Endodermal cell (in vitro differentiated cells): ENCODE measurements around the gene OPRL1. TPM values are rescaled to one million over a fixed set of nuclear protein-coding genes. Genes with fewer than 3 reads are reported as not detected.
A peak's percentile ranks its signal among the peaks of the same experiment; 100 is the strongest.

Source experiments
- DNase-seq: peaks from one replicate; pipeline ENCODE4 v3.0.0-alpha.2; 2017
- H3K27ac ChIP-seq: 2 replicates; pipeline ENCODE4 v1.5.1; 2013; ENCODE audit warnings: mild to moderate bottlenecking, low read depth, low read length, moderate library complexity
- H3K27me3 ChIP-seq: 2 replicates; pipeline ENCODE4 v1.6.1; 2013; ENCODE audit warnings: mild to moderate bottlenecking, low read length, moderate library complexity; ENCODE audit not compliant: insufficient read depth, control insufficient read depth, poor library complexity, severe bottlenecking
- H3K36me3 ChIP-seq: 2 replicates; pipeline ENCODE4 v1.7.0; 2013; ENCODE audit warnings: mild to moderate bottlenecking, low read length, moderate library complexity; ENCODE audit not compliant: control insufficient read depth, insufficient read depth
- H3K4me1 ChIP-seq: one replicate; pipeline ENCODE4 v1.7.0; 2013; ENCODE audit warnings: low read length; ENCODE audit not compliant: control insufficient read depth, insufficient read depth
- H3K4me3 ChIP-seq: 2 replicates; pipeline ENCODE4 v1.5.1; 2013; ENCODE audit warnings: mild to moderate bottlenecking, low read length, moderate library complexity
- H3K9ac ChIP-seq: 2 replicates; pipeline ENCODE4 v1.6.1; 2013; ENCODE audit warnings: mild to moderate bottlenecking, low read length, moderate library complexity; ENCODE audit not compliant: poor library complexity, severe bottlenecking; ENCODE audit errors: extremely low read depth
- H3K9me3 ChIP-seq: 2 replicates; pipeline ENCODE4 v1.6.1; 2013; ENCODE audit warnings: mild to moderate bottlenecking, low read length, moderate library complexity; ENCODE audit not compliant: control insufficient read depth
- H3K27ac Mint-ChIP-seq: 2 replicates; pipeline ENCODE4 v1.8.0; 2020; ENCODE audit warnings: mixed read lengths
- H3K27me3 Mint-ChIP-seq: 2 replicates; pipeline ENCODE4 v1.8.0; 2021; ENCODE audit warnings: mild to moderate bottlenecking, mixed read lengths; ENCODE audit not compliant: insufficient read depth
- H3K36me3 Mint-ChIP-seq: 2 replicates; pipeline ENCODE4 v1.8.0; 2020; ENCODE audit warnings: low read depth, mixed read lengths
- H3K4me1 Mint-ChIP-seq: 2 replicates; pipeline ENCODE4 v1.8.0; 2020; ENCODE audit warnings: mixed read lengths
- H3K4me3 Mint-ChIP-seq: 2 replicates; pipeline ENCODE4 v1.8.0; 2020; ENCODE audit warnings: mild to moderate bottlenecking, moderate library complexity, mixed read lengths
- H3K9me3 Mint-ChIP-seq: 2 replicates; pipeline ENCODE4 v1.8.0; 2020; ENCODE audit warnings: mild to moderate bottlenecking, mixed read lengths
- CTCF ChIP-seq: fragments of 200-600 bp; sonication (generic); conservative IDR thresholded peaks from 2 replicates; pipeline ENCODE4 v1.5.0; 2021; ENCODE audit warnings: antibody characterized with exemption, mild to moderate bottlenecking
- WGBS, 2 experiments: methylation state at CpG; one replicate each; pipeline versions ENCODE4 v1.1.5 to v1.1.7; 2013; ENCODE audit warnings: missing lambda C conversion rate in 2 of 2, mixed read lengths in 1 of 2; ENCODE audit not compliant: insufficient coverage in 1 of 2, insufficient read length in 1 of 2; 5-methylcytosine and 5-hydroxymethylcytosine counted together
- total RNA-seq, 2 donors: library from RNA; stranded (reverse); fragmentation: NEBNext Ultra II Directional in 1 of 2; extraction: Animal tissue kit (Norgen Biotek cat#: 25700) in 1 of 2; gene quantifications; 2 replicates in 1 of 2; 3 replicates in 1 of 2; pipeline ENCODE4 v1.2.1, GENCODE V29; 2021

OPRL1 gene
- total RNA-seq, 2 donors from 2014 or later: 4.1 to 5.5 TPM

GRCh38 chr20:64108731-64109681, 29.1 kb downstream of the OPRL1 start:
- H3K27ac Mint-ChIP-seq: no peak overlapping the region
- Histone ChIP-seq H3K9ac (no peak overlapping the region), H3K27me3 (no peaks in the 10 kb centered on the region), H3K9me3 (no peaks in the 10 kb centered on the region), H3K4me1 (no peaks in the 10 kb centered on the region), H3K36me3 (no peaks in the 10 kb centered on the region), H3K4me3 (no peak overlapping the region), H3K27ac (no peak overlapping the region)
- peaks cover under 1% of the 10 kb centered on the region for H3K27me3 Mint-ChIP-seq
- no peaks in the 10 kb centered on the region for H3K9me3 Mint-ChIP-seq
- WGBS, 2 experiments: 88 to 91% methylated on average over 16 to 26 of the region's 26 CpGs
- no peak for TF ChIP-seq CTCF
- no peaks in the 10 kb centered on the region for H3K36me3 Mint-ChIP-seq
- no peak overlapping the region for H3K4me3 Mint-ChIP-seq
- peak; percentile 34 for DNase-seq
- no peaks in the 10 kb centered on the region for H3K4me1 Mint-ChIP-seq

- H3K9me3 Mint-ChIP-seq: no peaks in the 10 kb centered on the region
- 91 to 95% methylated on average over 8 to 16 of the region's 16 CpGs for WGBS, 2 experiments
- no peak overlapping the region for H3K9ac ChIP-seq
- H3K36me3 Mint-ChIP-seq: no peaks in the 10 kb centered on the region
- H3K9me3 ChIP-seq: no peaks in the 10 kb centered on the region
- no peak overlapping the region for H3K27ac ChIP-seq
- no peaks in the 10 kb centered on the region for H3K27me3 ChIP-seq
- no peaks in the 10 kb centered on the region for H3K4me1 ChIP-seq
- DNase-seq: peak; percentile 32
- H3K27ac Mint-ChIP-seq: no peak overlapping the region
- no peak overlapping the region for H3K4me3 ChIP-seq
- H3K4me1 Mint-ChIP-seq: no peaks in the 10 kb centered on the region
- H3K36me3 ChIP-seq: no peaks in the 10 kb centered on the region
- H3K4me3 Mint-ChIP-seq: no peak overlapping the region
- no peaks in the 10 kb centered on the region for H3K27me3 Mint-ChIP-seq
- no peak for TF ChIP-seq CTCF
Measured at GRCh38 chr20:64109831-64110391, 30.0 kb downstream of the OPRL1 start.

GRCh38 chr20:64110411-64111068, 30.7 kb downstream of the OPRL1 start:
- DNase-seq: peak; percentile 30
- Histone ChIP-seq H3K4me3 (no peak overlapping the region), H3K27ac (no peak overlapping the region), H3K27me3 (no peaks in the 10 kb centered on the region), H3K36me3 (no peaks in the 10 kb centered on the region), H3K9ac (no peak overlapping the region), H3K9me3 (no peaks in the 10 kb centered on the region), H3K4me1 (no peaks in the 10 kb centered on the region)
- Mint-ChIP-seq H3K9me3 (no peaks in the 10 kb centered on the region), H3K27me3 (no peaks in the 10 kb centered on the region), H3K4me3 (no peak overlapping the region), H3K36me3 (no peaks in the 10 kb centered on the region), H3K27ac (no peak overlapping the region), H3K4me1 (no peaks in the 10 kb centered on the region)
- TF ChIP-seq CTCF: no peak
- WGBS, 2 experiments: 89 to 96% methylated on average over 7 to 10 of the region's 10 CpGs
